Loucy (cell line): ENCODE results near the gene AKAP11.
A peak's percentile ranks its signal among the peaks of the same experiment; 100 is the strongest.

Experiments
- H2AFZ ChIP-seq: fragments of 200-600 bp; sonication (generic); 2 replicates; pipeline ENCODE4 v1.6.0; 2016; ENCODE audit warnings: antibody characterized with exemption, mild to moderate bottlenecking, low read length, moderate library complexity
- H3F3A ChIP-seq: fragments of 200-600 bp; 2 replicates; pipeline ENCODE4 v1.6.0; 2016; ENCODE audit warnings: antibody characterized with exemption, low read depth, mild to moderate bottlenecking
- H3K27me3 ChIP-seq: fragments of 200-600 bp; sonication (generic); 2 replicates; pipeline ENCODE4 v1.6.1; 2014; ENCODE audit warnings: low read length, mild to moderate bottlenecking; ENCODE audit not compliant: insufficient read depth, poor library complexity, severe bottlenecking
- H3K36me3 ChIP-seq: fragments of 200-600 bp; sonication (generic); 2 replicates; pipeline ENCODE4 v1.6.1; 2016; ENCODE audit warnings: low read length; ENCODE audit not compliant: insufficient read depth
- H3K4me1 ChIP-seq: fragments of 200-600 bp; sonication (generic); 2 replicates; pipeline ENCODE4 v1.5.1; 2014; ENCODE audit warnings: low read length, mild to moderate bottlenecking; ENCODE audit not compliant: insufficient read depth, poor library complexity, severe bottlenecking
- H3K4me2 ChIP-seq: fragments of 200-600 bp; sonication (generic); 2 replicates; pipeline ENCODE4 v1.6.0; 2014; ENCODE audit warnings: antibody characterized with exemption, low read length, low read depth, mild to moderate bottlenecking; ENCODE audit not compliant: poor library complexity, severe bottlenecking
- H3K4me3 ChIP-seq: fragments of 200-600 bp; sonication (generic); 2 replicates; pipeline ENCODE4 v1.5.1; 2014; ENCODE audit warnings: low read length, mild to moderate bottlenecking, mixed read lengths; ENCODE audit not compliant: poor library complexity, severe bottlenecking
- H3K79me2 ChIP-seq: fragments of 200-600 bp; sonication (generic); 2 replicates; pipeline ENCODE4 v1.6.1; 2014; ENCODE audit warnings: low read length; ENCODE audit not compliant: insufficient read depth
- H3K9ac ChIP-seq: fragments of 200-600 bp; sonication (generic); 2 replicates; pipeline ENCODE4 v1.6.0; 2014; ENCODE audit warnings: mild to moderate bottlenecking, low read depth, low read length, moderate library complexity; ENCODE audit not compliant: poor library complexity, severe bottlenecking
- H3K9me2 ChIP-seq: fragments of 200-600 bp; sonication (generic); replicated peaks from 2 replicates; pipeline ENCODE4 v1.6.1; 2016; ENCODE audit warnings: low read depth, low read length, mixed read lengths
- H3K9me3 ChIP-seq: fragments of 200-600 bp; sonication (generic); 2 replicates; pipeline ENCODE4 v1.6.1; 2014; ENCODE audit warnings: mild to moderate bottlenecking, antibody characterized with exemption, low read length, low read depth; ENCODE audit not compliant: insufficient read depth
- H4K20me1 ChIP-seq: fragments of 200-600 bp; sonication (generic); 2 replicates; pipeline ENCODE4 v1.6.0; 2014; ENCODE audit warnings: antibody characterized with exemption, low read length, mild to moderate bottlenecking; ENCODE audit not compliant: insufficient read depth, poor library complexity, severe bottlenecking
- EZH2phosphoT487 ChIP-seq: fragments of 200-600 bp; IDR thresholded peaks from 2 replicates; pipeline ENCODE4 v1.6.1; 2018; ENCODE audit warnings: antibody characterized with exemption, mild to moderate bottlenecking, moderate library complexity, borderline replicate concordance
- TF ChIP-seq, protein P1 (sequence below): fragments of 200-600 bp; sonication (generic); conservative IDR thresholded peaks from 2 replicates; pipeline ENCODE4 v1.5.1; 2014; ENCODE audit warnings: mild to moderate bottlenecking, antibody characterized with exemption, low read length

Gene AKAP11

GRCh38 chr13:42322806-42323205 is 50.9 kb downstream of the AKAP11 start:
- Histone ChIP-seq H3F3A (no peaks in the 10 kb centered on the region), H3K9me2 (no peaks in the 10 kb centered on the region), H3K9me3 (no peaks in the 10 kb centered on the region), H3K4me2 (no peak overlapping the region), H3K27me3 (no peaks in the 10 kb centered on the region), H3K9ac (no peak overlapping the region), H3K36me3 (peaks cover 10% of the 10 kb centered on the region; the same call in 1 of the 2 replicates), H2AFZ (no peak overlapping the region), H3K4me1 (no peaks in the 10 kb centered on the region), H4K20me1 (no peaks in the 10 kb centered on the region), H3K4me3 (no peak overlapping the region), H3K79me2 (no peaks in the 10 kb centered on the region)
- TF ChIP-seq, protein P1, sequence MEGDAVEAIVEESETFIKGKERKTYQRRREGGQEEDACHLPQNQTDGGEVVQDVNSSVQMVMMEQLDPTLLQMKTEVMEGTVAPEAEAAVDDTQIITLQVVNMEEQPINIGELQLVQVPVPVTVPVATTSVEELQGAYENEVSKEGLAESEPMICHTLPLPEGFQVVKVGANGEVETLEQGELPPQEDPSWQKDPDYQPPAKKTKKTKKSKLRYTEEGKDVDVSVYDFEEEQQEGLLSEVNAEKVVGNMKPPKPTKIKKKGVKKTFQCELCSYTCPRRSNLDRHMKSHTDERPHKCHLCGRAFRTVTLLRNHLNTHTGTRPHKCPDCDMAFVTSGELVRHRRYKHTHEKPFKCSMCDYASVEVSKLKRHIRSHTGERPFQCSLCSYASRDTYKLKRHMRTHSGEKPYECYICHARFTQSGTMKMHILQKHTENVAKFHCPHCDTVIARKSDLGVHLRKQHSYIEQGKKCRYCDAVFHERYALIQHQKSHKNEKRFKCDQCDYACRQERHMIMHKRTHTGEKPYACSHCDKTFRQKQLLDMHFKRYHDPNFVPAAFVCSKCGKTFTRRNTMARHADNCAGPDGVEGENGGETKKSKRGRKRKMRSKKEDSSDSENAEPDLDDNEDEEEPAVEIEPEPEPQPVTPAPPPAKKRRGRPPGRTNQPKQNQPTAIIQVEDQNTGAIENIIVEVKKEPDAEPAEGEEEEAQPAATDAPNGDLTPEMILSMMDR: no peak
- no peak for TF ChIP-seq EZH2phosphoT487

- Histone ChIP-seq H3K9ac (no peak overlapping the region), H3K9me2 (no peaks in the 10 kb centered on the region), H3F3A (no peaks in the 10 kb centered on the region), H2AFZ (no peak overlapping the region), H3K4me3 (no peak overlapping the region), H3K79me2 (no peaks in the 10 kb centered on the region), H4K20me1 (no peaks in the 10 kb centered on the region), H3K36me3 (peaks cover 1% of the 10 kb centered on the region; the same call in 1 of the 2 replicates), H3K27me3 (no peaks in the 10 kb centered on the region), H3K4me1 (peaks cover 6% of the 10 kb centered on the region), H3K9me3 (no peaks in the 10 kb centered on the region), H3K4me2 (no peak overlapping the region)
- no peak for TF ChIP-seq EZH2phosphoT487
- TF ChIP-seq, protein P1: no peak
These were observed 52.8 kb downstream of the AKAP11 start for GRCh38 chr13:42324704-42325103.

GRCh38 chr13:42327725-42328124 is 55.8 kb downstream of the AKAP11 start:
- TF ChIP-seq, protein P1: peak; percentile 30; the same call in 1 of the 2 replicates
- no peak for TF ChIP-seq EZH2phosphoT487
- H3F3A ChIP-seq: no peaks in the 10 kb centered on the region
- no peaks in the 10 kb centered on the region for H3K79me2 ChIP-seq
- no peaks in the 10 kb centered on the region for H3K27me3 ChIP-seq
- no peak overlapping the region for H2AFZ ChIP-seq
- H3K4me1 ChIP-seq: peaks cover 6% of the 10 kb centered on the region
- no peak overlapping the region for H3K4me2 ChIP-seq
- no peaks in the 10 kb centered on the region for H3K36me3 ChIP-seq
- H3K4me3 ChIP-seq: no peak overlapping the region
- H3K9me3 ChIP-seq: no peaks in the 10 kb centered on the region
- no peaks in the 10 kb centered on the region for H3K9me2 ChIP-seq
- no peak overlapping the region for H3K9ac ChIP-seq
- H4K20me1 ChIP-seq: no peaks in the 10 kb centered on the region
